Large intestine (tissue), 3 donors: ENCODE data around the gene SPPL2B. TPM values are rescaled to one million over a fixed set of nuclear protein-coding genes. Genes with fewer than 3 reads are reported as not detected.

ENCODE experiments used
- DNase-seq, 2 donors: peaks; one replicate each; pipeline versions ENCODE4 v3.0.0 to v3.0.0-alpha.2; 2013
- H3K27ac ChIP-seq: one replicate; pipeline ENCODE4 v1.5.1; 2013; ENCODE audit warnings: low read length
- H3K27me3 ChIP-seq: 2 replicates; pipeline ENCODE4 v1.6.1; 2013; ENCODE audit warnings: low read length; ENCODE audit not compliant: control insufficient read depth, insufficient read depth
- H3K36me3 ChIP-seq: 2 replicates; pipeline ENCODE4 v1.6.1; 2013; ENCODE audit warnings: low read length; ENCODE audit not compliant: control insufficient read depth, insufficient read depth
- H3K4me1 ChIP-seq: one replicate; pipeline ENCODE4 v1.6.1; 2013; ENCODE audit warnings: low read length; ENCODE audit not compliant: control insufficient read depth, insufficient read depth
- H3K4me3 ChIP-seq: one replicate; pipeline ENCODE4 v1.5.1; 2013; ENCODE audit warnings: low read length
- H3K9me3 ChIP-seq: one replicate; pipeline ENCODE4 v1.6.1; 2013; ENCODE audit warnings: mild to moderate bottlenecking, low read depth, low read length, moderate library complexity; ENCODE audit not compliant: control insufficient read depth
- WGBS: methylation state at CpG from one replicate; pipeline ENCODE4 v1.1.5; 2013; ENCODE audit warnings: low lambda C conversion rate; ENCODE audit not compliant: insufficient coverage; 5-methylcytosine and 5-hydroxymethylcytosine counted together
- polyA plus RNA-seq: library from polyadenylated mRNA; unstranded; fragments of 120-200 nt; gene quantifications from one replicate; pipeline ENCODE4 v1.2.1, GENCODE V29; 2013

The SPPL2B gene
- polyA plus RNA-seq, 1 donor: 112 TPM

- DNase-seq: peak; percentile 47 to 71
- peak overlapping the region; percentile 4 for H3K4me3 ChIP-seq
- peaks cover 26% of the 10 kb centered on the region for H3K4me1 ChIP-seq
- H3K9me3 ChIP-seq: peaks cover 8% of the 10 kb centered on the region
- no peak overlapping the region for H3K27ac ChIP-seq
- peaks cover 42% of the 10 kb centered on the region for H3K27me3 ChIP-seq
- WGBS: no CpG with 5 or more reads among the region's 62 CpGs
- no peaks in the 10 kb centered on the region for H3K36me3 ChIP-seq
These were observed 25.9 kb upstream of the SPPL2B start for GRCh38 chr19:2302319-2303210.

- peaks cover 31% of the 10 kb centered on the region for H3K4me1 ChIP-seq
- peaks cover 47% of the 10 kb centered on the region for H3K27me3 ChIP-seq
- H3K36me3 ChIP-seq: no peaks in the 10 kb centered on the region
- no peak overlapping the region for H3K27ac ChIP-seq
- H3K9me3 ChIP-seq: peaks cover 11% of the 10 kb centered on the region
- no CpG with 5 or more reads among the region's 26 CpGs for WGBS
- no peak for DNase-seq
- no peak overlapping the region for H3K4me3 ChIP-seq
These were observed 25.2 kb upstream of the SPPL2B start for GRCh38 chr19:2303211-2303798.

- no peaks in the 10 kb centered on the region for H3K36me3 ChIP-seq
- no peak overlapping the region for H3K4me3 ChIP-seq
- peak overlapping the region; percentile 52 for H3K27ac ChIP-seq
- peaks cover 33% of the 10 kb centered on the region for H3K4me1 ChIP-seq
- no peak for DNase-seq
- peaks cover 67% of the 10 kb centered on the region for H3K27me3 ChIP-seq
- no CpG with 5 or more reads among the region's 19 CpGs for WGBS
- peaks cover 11% of the 10 kb centered on the region for H3K9me3 ChIP-seq
These were observed 22.8 kb upstream of the SPPL2B start for GRCh38 chr19:2305452-2306280.

- Histone ChIP-seq H3K27me3 (peaks cover 62% of the 10 kb centered on the region), H3K36me3 (no peaks in the 10 kb centered on the region), H3K9me3 (peaks cover 11% of the 10 kb centered on the region), H3K4me1 (peaks cover 33% of the 10 kb centered on the region), H3K4me3 (no peak overlapping the region), H3K27ac (no peak overlapping the region)
- WGBS: no CpG with 5 or more reads among the region's 19 CpGs
- no peak for DNase-seq
These were observed 22.1 kb upstream of the SPPL2B start for GRCh38 chr19:2306281-2306806.

GRCh38 chr19:2306971-2307370, 21.5 kb upstream of the SPPL2B start:
- peaks cover 33% of the 10 kb centered on the region for H3K4me1 ChIP-seq
- no CpG with 5 or more reads among the region's 17 CpGs for WGBS
- H3K9me3 ChIP-seq: peaks cover 11% of the 10 kb centered on the region
- no peak overlapping the region for H3K27ac ChIP-seq
- H3K27me3 ChIP-seq: peaks cover 60% of the 10 kb centered on the region
- H3K36me3 ChIP-seq: no peaks in the 10 kb centered on the region
- H3K4me3 ChIP-seq: no peak overlapping the region
- no peak for DNase-seq

GRCh38 chr19:2307518-2308012, 20.9 kb upstream of the SPPL2B start:
- Histone ChIP-seq H3K27me3 (peaks cover 60% of the 10 kb centered on the region), H3K36me3 (no peaks in the 10 kb centered on the region), H3K4me3 (peak overlapping the region; percentile 24), H3K4me1 (peaks cover 27% of the 10 kb centered on the region), H3K9me3 (peaks cover 8% of the 10 kb centered on the region), H3K27ac (no peak overlapping the region)
- DNase-seq: no peak
- WGBS: no CpG with 5 or more reads among the region's 33 CpGs

- Histone ChIP-seq H3K27ac (no peak within 1 kb of the TSS), H3K36me3 (no peaks in the 10 kb centered on the region), H3K4me3 (peak within 1 kb of the TSS; percentile 24), H3K27me3 (peaks cover 60% of the 10 kb centered on the region), H3K9me3 (peaks cover 7% of the 10 kb centered on the region), H3K4me1 (peaks cover 23% of the 10 kb centered on the region)
- DNase-seq: peak in 1 of 2 donors; percentile 46
- no CpG with 5 or more reads among the region's 63 CpGs for WGBS
These were observed 20.3 kb upstream of the SPPL2B start, which contains the start of gene LINGO3 for GRCh38 chr19:2308114-2308556. LINGO3 (minus strand) TSS chr19:2308154; CDS start chr19:2291776, 16,378 bp downstream.

GRCh38 chr19:2309734-2310362, 18.6 kb upstream of the SPPL2B start:
- DNase-seq: no peak
- peaks cover 15% of the 10 kb centered on the region for H3K4me1 ChIP-seq
- peaks cover 59% of the 10 kb centered on the region for H3K27me3 ChIP-seq

GRCh38 chr19:2311093-2311492, 17.4 kb upstream of the SPPL2B start:
- peaks cover 9% of the 10 kb centered on the region for H3K9me3 ChIP-seq
- H3K4me3 ChIP-seq: no peak overlapping the region
- no peak for DNase-seq
- H3K27ac ChIP-seq: no peak overlapping the region
- H3K4me1 ChIP-seq: peaks cover 8% of the 10 kb centered on the region
- WGBS: no CpG with 5 or more reads among the region's 4 CpGs
- H3K27me3 ChIP-seq: peaks cover 54% of the 10 kb centered on the region
- no peaks in the 10 kb centered on the region for H3K36me3 ChIP-seq

More at GRCh38 chr19:2309734-2310362, 18.6 kb upstream of the SPPL2B start:
- Histone ChIP-seq H3K27ac (no peak overlapping the region), H3K4me3 (no peak overlapping the region), H3K9me3 (peaks cover 7% of the 10 kb centered on the region), H3K36me3 (no peaks in the 10 kb centered on the region)
- WGBS: no CpG with 5 or more reads among the region's 17 CpGs
